SK-N-SH (cell line): ENCODE results near the gene C4orf36. TPM values are rescaled to one million over a fixed set of nuclear protein-coding genes. Genes with fewer than 3 reads are reported as not detected.

Experiments used
- CTCF ChIA-PET: fragments of 300-600, 350-600 bp; formaldehyde crosslinking; extraction: SDS; loops from one replicate; lab custom pipeline; 2021; lab: Yijun Ruan, JAX
- POLR2A ChIA-PET: fragments of 350-600 bp; sonication (Branson Sonifier 250); formaldehyde crosslinking; extraction: SDS; loops from one replicate; lab custom pipeline; 2020; ENCODE audit warnings: antibody characterized with exemption, inconsistent platforms; lab: Yijun Ruan, JAX
- DNase-seq: peaks from one replicate; pipeline ENCODE4 v3.0.0; 2012
- H2AFZ ChIP-seq: fragments of 200-600 bp; sonication (generic); 2 replicates; pipeline ENCODE4 v1.8.1; 2016; ENCODE audit warnings: antibody characterized with exemption, mild to moderate bottlenecking, low read depth
- H3F3A ChIP-seq: fragments of 200-600 bp; sonication (generic); replicated peaks from 2 replicates; pipeline ENCODE3; 2016; ENCODE audit warnings: antibody characterized with exemption, mild to moderate bottlenecking; ENCODE audit not compliant: insufficient read depth
- H3K27ac ChIP-seq, 2 experiments: fragments of 200-500 bp in 1 of 2; fragments of 200-600 bp in 1 of 2; sonication (Bioruptor generic) in 1 of 2; sonication (generic), shearing (Covaris generic) in 1 of 2; 2 replicates each; pipeline versions ENCODE4 v1.5.1 to v1.6.1; 2014 to 2016; ENCODE audit warnings: low read depth in 2 of 2, inconsistent platforms in 1 of 2, low read length in 1 of 2, mild to moderate bottlenecking in 1 of 2, mixed read lengths in 1 of 2
- H3K27me3 ChIP-seq: fragments of 200-600 bp; sonication (generic), shearing (Covaris generic); 2 replicates; pipeline ENCODE4 v1.6.1; 2016; ENCODE audit warnings: mixed run types; ENCODE audit not compliant: insufficient read depth
- H3K36me3 ChIP-seq, 2 experiments: fragments of 200-500 bp in 1 of 2; fragments of 200-600 bp in 1 of 2; sonication (Bioruptor generic) in 1 of 2; sonication (generic) in 1 of 2; replicated peaks in 1 of 2; 2 replicates each; pipeline versions ENCODE3 to v1.5.1; 2014 to 2016; ENCODE audit warnings: low read length in 1 of 2, mild to moderate bottlenecking in 1 of 2; ENCODE audit not compliant: insufficient read depth in 2 of 2, control insufficient read depth in 1 of 2
- H3K4me1 ChIP-seq, 2 experiments: fragments of 200-500 bp in 1 of 2; fragments of 200-600 bp in 1 of 2; sonication (Bioruptor generic) in 1 of 2; sonication (generic), shearing (Covaris generic) in 1 of 2; 2 replicates each; pipeline versions ENCODE4 v1.5.1 to v1.6.1; 2014 to 2016; ENCODE audit warnings: low read depth in 1 of 2, low read length in 1 of 2, mixed run types in 1 of 2; ENCODE audit not compliant: insufficient read depth in 2 of 2, control insufficient read depth in 1 of 2
- H3K4me2 ChIP-seq: fragments of 200-600 bp; sonication (generic), shearing (Covaris generic); 2 replicates; pipeline ENCODE4 v1.6.1; 2017; ENCODE audit warnings: mixed run types
- H3K4me3 ChIP-seq, 2 experiments: fragments of 200-500 bp in 1 of 2; fragments of 200-600 bp in 1 of 2; sonication (Bioruptor generic) in 1 of 2; sonication (generic), shearing (Covaris generic) in 1 of 2; 2 replicates each; pipeline versions ENCODE4 v1.5.1 to v1.8.1; 2014 to 2016; ENCODE audit warnings: low read depth in 2 of 2, inconsistent platforms in 1 of 2, low read length in 1 of 2, mild to moderate bottlenecking in 1 of 2, mixed read lengths in 1 of 2, moderate library complexity in 1 of 2
- H3K79me2 ChIP-seq: fragments of 200-600 bp; sonication (generic); 2 replicates; pipeline ENCODE4 v1.8.1; 2017; ENCODE audit warnings: mild to moderate bottlenecking; ENCODE audit not compliant: insufficient read depth
- H3K9ac ChIP-seq: fragments of 200-600 bp; sonication (generic); 2 replicates; pipeline ENCODE4 v1.6.1; 2017; ENCODE audit warnings: mixed run types
- H3K9me2 ChIP-seq: fragments of 200-600 bp; sonication (generic); 2 replicates; pipeline ENCODE4 v1.6.1; 2017; ENCODE audit warnings: mixed run types
- H3K9me3 ChIP-seq: fragments of 200-600 bp; sonication (generic); 2 replicates; pipeline ENCODE4 v1.6.1; 2017; ENCODE audit warnings: mixed run types, mild to moderate bottlenecking, moderate library complexity
- H4K20me1 ChIP-seq: fragments of 200-600 bp; sonication (generic); 2 replicates; pipeline ENCODE4 v1.6.1; 2017; ENCODE audit warnings: mild to moderate bottlenecking, mixed run types; ENCODE audit not compliant: insufficient read depth
- CTCF ChIP-seq: fragments of 200-600 bp; sonication (generic); IDR thresholded peaks from 2 replicates; pipeline ENCODE4 v1.6.1; 2017; ENCODE audit warnings: antibody characterized with exemption, mild to moderate bottlenecking, moderate library complexity
- ELF1 ChIP-seq: IDR thresholded peaks from 2 replicates; pipeline ENCODE4 v1.4.0; 2012
- EP300 ChIP-seq, 2 experiments: IDR thresholded peaks; 2 replicates each; pipeline versions ENCODE4 v1.4.0 to v1.6.1; 2012; ENCODE audit warnings: borderline replicate concordance in 1 of 2, low read depth in 1 of 2, low read length in 1 of 2
- FOSL2 ChIP-seq: IDR thresholded peaks from 2 replicates; pipeline ENCODE4 v1.4.0; 2012; ENCODE audit warnings: low read depth, mild to moderate bottlenecking, moderate library complexity, borderline replicate concordance
- FOXM1 ChIP-seq: IDR thresholded peaks from 2 replicates; pipeline ENCODE4 v1.4.0; 2012; ENCODE audit warnings: low read depth, mild to moderate bottlenecking
- GATA2 ChIP-seq: sonication (generic); formaldehyde crosslinking; IDR thresholded peaks from 2 replicates; pipeline ENCODE4 v1.5.0; 2020; ENCODE audit warnings: mild to moderate bottlenecking, missing genetic modification reagents
- MEF2A ChIP-seq: IDR thresholded peaks from 2 replicates; pipeline ENCODE4 v1.4.0; 2012; ENCODE audit warnings: low read depth, borderline replicate concordance
- MXI1 ChIP-seq: IDR thresholded peaks from 2 replicates; pipeline ENCODE4 v1.6.1; 2012; ENCODE audit warnings: mild to moderate bottlenecking, low read depth, low read length, improper control_type of control experiment
- NRF1 ChIP-seq: IDR thresholded peaks from 2 replicates; pipeline ENCODE4 v1.6.1; 2012; ENCODE audit warnings: low read depth, mild to moderate bottlenecking, low read length
- POLR2AphosphoS5 ChIP-seq: IDR thresholded peaks from 2 replicates; pipeline ENCODE4 v1.6.1; 2012; ENCODE audit warnings: low read depth, low read length
- RCOR1 ChIP-seq: fragments of 150-350 bp; IDR thresholded peaks from 2 replicates; pipeline ENCODE4 v1.6.1; 2017; ENCODE audit warnings: antibody characterized with exemption, low read length
- RFX5 ChIP-seq: IDR thresholded peaks from 2 replicates; pipeline ENCODE4 v1.6.1; 2012; ENCODE audit warnings: mild to moderate bottlenecking, improper control_type of control experiment, low read length
- SIN3A ChIP-seq: IDR thresholded peaks from 2 replicates; pipeline ENCODE4 v1.6.1; 2012; ENCODE audit warnings: low read depth, mild to moderate bottlenecking, low read length, moderate library complexity, borderline replicate concordance
- SMC3 ChIP-seq: IDR thresholded peaks from 2 replicates; pipeline ENCODE4 v1.6.1; 2012; ENCODE audit warnings: low read depth, low read length, improper control_type of control experiment
- TAF1 ChIP-seq: IDR thresholded peaks from 2 replicates; pipeline ENCODE4 v1.6.1; 2012; ENCODE audit warnings: low read depth, mild to moderate bottlenecking, low read length, moderate library complexity, borderline replicate concordance
- TCF12 ChIP-seq: IDR thresholded peaks from 2 replicates; pipeline ENCODE4 v1.4.0; 2012
- TEAD4 ChIP-seq: IDR thresholded peaks from 2 replicates; pipeline ENCODE4 v1.4.0; 2012; ENCODE audit warnings: mild to moderate bottlenecking, borderline replicate concordance; ENCODE audit not compliant: insufficient read depth
- YY1 ChIP-seq: IDR thresholded peaks from 2 replicates; pipeline ENCODE4 v1.4.0; 2012; ENCODE audit warnings: low read depth, mild to moderate bottlenecking
- WGBS: methylation state at CpG from one replicate; pipeline ENCODE4 v1.1.6; 2017; ENCODE audit warnings: low lambda C conversion rate; 5-methylcytosine and 5-hydroxymethylcytosine counted together
- polyA plus RNA-seq, 3 experiments: library from polyadenylated mRNA; depleted of rRNA; stranded (reverse); fragments of >200 nt; gene quantifications; 2 replicates each; pipeline ENCODE4 v1.2.3, GENCODE V29; 2012
- TF ChIP-seq, protein P1 (sequence below): IDR thresholded peaks from 2 replicates; pipeline ENCODE4; 2012
- TF ChIP-seq, protein P2 (sequence below): fragments of 150-350 bp; IDR thresholded peaks from 2 replicates; pipeline ENCODE4 v1.6.1; 2017; ENCODE audit warnings: antibody characterized with exemption, low read length, low read depth, borderline replicate concordance

C4orf36 gene
- polyA plus RNA-seq, 1 of the 3 experiments (the other 2 are of a cell fraction): 0.71 TPM

DNA sequence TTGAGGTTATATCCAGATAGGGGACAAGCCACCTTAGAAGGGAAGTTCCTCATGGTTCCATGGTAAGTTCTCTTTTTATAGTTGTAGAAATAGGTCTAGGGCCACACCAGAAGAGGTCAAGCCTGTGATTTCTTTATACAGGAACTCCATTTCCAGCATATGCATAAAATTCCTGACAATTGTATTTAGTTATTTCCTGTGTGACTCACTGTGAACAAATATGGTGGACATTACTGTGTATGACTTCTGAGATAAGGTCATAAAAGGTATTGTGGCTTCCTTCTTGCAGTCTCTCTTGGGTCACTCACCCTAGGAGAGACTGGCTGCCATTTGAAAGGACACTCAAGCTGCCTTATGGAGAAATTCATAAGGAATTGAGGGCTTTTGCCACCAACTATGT lies 2.2 kb upstream of the C4orf36 start:
- Histone ChIP-seq H3K36me3 (no peaks in the 10 kb centered on the region), H2AFZ (no peak overlapping the region; the same call in 1 of the 2 replicates), H4K20me1 (no peaks in the 10 kb centered on the region), H3K9ac (no peak overlapping the region), H3K9me3 (no peaks in the 10 kb centered on the region), H3K79me2 (no peaks in the 10 kb centered on the region), H3K9me2 (no peaks in the 10 kb centered on the region), H3K4me1 (peaks cover 3 to 8% of the 10 kb centered on the region in 2 experiments; a peak in 2 of 4 replicates), H3K4me2 (no peak overlapping the region), H3F3A (peaks cover 16% of the 10 kb centered on the region), H3K27me3 (no peaks in the 10 kb centered on the region), H3K27ac (no peak overlapping the region), H3K4me3 (no peak overlapping the region)
- DNase-seq: no peak
- POLR2A ChIA-PET: no interaction called here
- TF ChIP-seq FOXM1 (no peak), TCF12 (peak; percentile 5; the same call in 1 of the 2 replicates)
- CTCF ChIA-PET: interaction anchor here (0.6 to 21.7 kb wide), 13 partner anchors 9 to 403 kb away, joined by 3 to 294 read pairs (median 4); partner anchors contain the start of gene PTPN13

DNA sequence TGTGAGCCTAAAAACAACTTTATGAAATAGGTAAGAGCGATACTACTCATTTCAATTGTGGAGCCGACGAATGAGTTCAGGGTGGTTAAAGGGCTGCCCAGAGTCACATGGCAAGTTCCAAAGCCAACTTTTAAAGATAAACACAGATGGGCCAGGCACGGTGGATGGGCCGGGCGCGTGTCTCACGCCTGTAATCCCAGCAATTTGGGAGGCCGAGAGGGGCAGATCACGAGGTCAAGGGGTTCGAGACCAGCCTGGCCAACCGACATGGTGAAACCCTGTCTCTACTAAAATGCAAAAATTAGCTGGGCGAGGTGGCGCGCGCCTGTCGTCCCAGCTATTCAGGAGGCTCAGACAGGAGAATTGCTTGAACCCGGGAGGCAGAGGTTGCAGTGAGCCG lies 914 bp upstream of the C4orf36 start:
- POLR2A ChIA-PET: no interaction called here
- H3K9me2 ChIP-seq: no peaks in the 10 kb centered on the region
- DNase-seq: no peak
- 95% methylated on average over 19 of the region's 19 CpGs for WGBS
- H3K4me3 ChIP-seq: no peak overlapping the region
- CTCF ChIA-PET: interaction anchor here (0.8 to 21.7 kb wide), 6 partner anchors 20 to 395 kb away, joined by 3 to 294 read pairs (median 3); partner anchors contain the start of gene PTPN13
- H3K4me1 ChIP-seq: peaks cover 3 to 8% of the 10 kb centered on the region in 2 experiments; a peak in 2 of 4 replicates
- TF ChIP-seq RFX5: no peak
- TF ChIP-seq SIN3A: no peak
- TF ChIP-seq SMC3: no peak
- no peak for TF ChIP-seq GATA2 (CRISPR knock-in tag)
- TF ChIP-seq RCOR1: no peak
- TF ChIP-seq FOSL2: no peak
- no peak for TF ChIP-seq EP300 (IDR thresholded peaks at IDR 0.05; ENCODE audit: borderline replicate concordance in 1 of 2, low read depth in 1 of 2, low read length in 1 of 2)
- TF ChIP-seq NRF1: no peak
- TF ChIP-seq TEAD4: no peak
- TF ChIP-seq MXI1: no peak
- peak overlapping the region; percentile 91; the same call in 1 of the 2 replicates for H3K4me2 ChIP-seq
- H2AFZ ChIP-seq: no peak overlapping the region
- peaks cover 16% of the 10 kb centered on the region for H3F3A ChIP-seq
- no peaks in the 10 kb centered on the region for H3K9me3 ChIP-seq
- H3K9ac ChIP-seq: no peak overlapping the region
- no peaks in the 10 kb centered on the region for H3K27me3 ChIP-seq
- H3K79me2 ChIP-seq: no peaks in the 10 kb centered on the region
- H3K36me3 ChIP-seq: no peaks in the 10 kb centered on the region
- no peaks in the 10 kb centered on the region for H4K20me1 ChIP-seq
- no peak overlapping the region for H3K27ac ChIP-seq

DNA sequence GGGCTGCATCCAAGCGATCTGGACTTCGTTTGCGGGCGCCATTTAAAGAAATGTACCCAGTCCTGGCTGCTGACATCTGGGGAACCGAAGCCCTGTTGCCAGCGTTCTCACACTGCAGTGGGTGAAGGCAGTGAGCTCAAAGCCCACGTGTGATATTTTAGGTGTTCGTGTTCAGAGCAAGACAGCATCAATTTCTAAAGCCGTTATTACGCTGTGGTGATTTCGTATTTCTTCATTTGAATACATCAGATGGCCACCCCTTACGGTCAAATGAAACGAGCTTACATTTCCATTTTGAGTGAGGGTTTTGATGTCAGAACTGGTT lies 376 bp upstream of the C4orf36 start:
- H3F3A ChIP-seq: peaks cover 16% of the 10 kb centered on the region
- peak overlapping the region; percentile 91 for H3K4me2 ChIP-seq
- H3K4me3 ChIP-seq: peak overlapping the region; percentile 78 to 82
- POLR2A ChIA-PET: no interaction called here
- H3K9me2 ChIP-seq: no peaks in the 10 kb centered on the region
- H3K36me3 ChIP-seq: no peaks in the 10 kb centered on the region
- no peak for DNase-seq
- H3K9ac ChIP-seq: peak overlapping the region; percentile 77
- no peaks in the 10 kb centered on the region for H4K20me1 ChIP-seq
- no peaks in the 10 kb centered on the region for H3K79me2 ChIP-seq
- H3K27me3 ChIP-seq: no peaks in the 10 kb centered on the region
- H3K27ac ChIP-seq: 0 out of 4 replicates have a peak overlapping the region, but pooled peaks of 1 of the 2 experiments have one; percentile 29
- peaks cover 3 to 8% of the 10 kb centered on the region in 2 experiments; a peak in 2 of 4 replicates for H3K4me1 ChIP-seq
- H3K9me3 ChIP-seq: no peaks in the 10 kb centered on the region
- H2AFZ ChIP-seq: peak overlapping the region; percentile 93
- CTCF ChIA-PET: interaction anchor here (0.8 to 21.7 kb wide), 6 partner anchors 19 to 394 kb away, joined by 3 to 294 read pairs (median 3); partner anchors contain the start of gene PTPN13
- WGBS: 10% methylated on average over 12 of the region's 13 CpGs
- TF ChIP-seq, protein P1, sequence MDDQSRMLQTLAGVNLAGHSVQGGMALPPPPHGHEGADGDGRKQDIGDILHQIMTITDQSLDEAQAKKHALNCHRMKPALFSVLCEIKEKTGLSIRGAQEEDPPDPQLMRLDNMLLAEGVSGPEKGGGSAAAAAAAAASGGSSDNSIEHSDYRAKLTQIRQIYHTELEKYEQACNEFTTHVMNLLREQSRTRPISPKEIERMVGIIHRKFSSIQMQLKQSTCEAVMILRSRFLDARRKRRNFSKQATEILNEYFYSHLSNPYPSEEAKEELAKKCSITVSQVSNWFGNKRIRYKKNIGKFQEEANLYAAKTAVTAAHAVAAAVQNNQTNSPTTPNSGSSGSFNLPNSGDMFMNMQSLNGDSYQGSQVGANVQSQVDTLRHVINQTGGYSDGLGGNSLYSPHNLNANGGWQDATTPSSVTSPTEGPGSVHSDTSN: no peak
- TF ChIP-seq, protein P2, sequence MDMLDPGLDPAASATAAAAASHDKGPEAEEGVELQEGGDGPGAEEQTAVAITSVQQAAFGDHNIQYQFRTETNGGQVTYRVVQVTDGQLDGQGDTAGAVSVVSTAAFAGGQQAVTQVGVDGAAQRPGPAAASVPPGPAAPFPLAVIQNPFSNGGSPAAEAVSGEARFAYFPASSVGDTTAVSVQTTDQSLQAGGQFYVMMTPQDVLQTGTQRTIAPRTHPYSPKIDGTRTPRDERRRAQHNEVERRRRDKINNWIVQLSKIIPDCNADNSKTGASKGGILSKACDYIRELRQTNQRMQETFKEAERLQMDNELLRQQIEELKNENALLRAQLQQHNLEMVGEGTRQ: no peak
- no peak for TF ChIP-seq ELF1
- peak; percentile 12; the same call in 1 of the 2 replicates for TF ChIP-seq TAF1
- no peak; the same call in none of the 2 replicates for TF ChIP-seq YY1
- TF ChIP-seq POLR2AphosphoS5: no peak
- no peak for TF ChIP-seq CTCF
- peak in 1 of 2 experiments; percentile 44; a peak in 1 of 4 replicates for TF ChIP-seq EP300 (IDR thresholded peaks at IDR 0.05; ENCODE audit: borderline replicate concordance in 1 of 2, low read depth in 1 of 2, low read length in 1 of 2)
- no peak for TF ChIP-seq FOXM1
- TF ChIP-seq MEF2A: no peak
